Measurements from ENCODE around the gene NINL. TPM values are rescaled to one million over a fixed set of nuclear protein-coding genes. Genes with fewer than 3 reads are reported as not detected.
A peak's percentile ranks its signal among the peaks of the same experiment; 100 is the strongest.
"Not testable (repeated sequence)": the region's sequence is repeated elsewhere in the genome, so short reads cannot be mapped to it uniquely, and the experiment has no call there.

The NINL gene
- total RNA-seq, 6 donors from 2014 or later, result 10.2 to 47.1 (median 20.3) TPM

GRCh38 chr20:25553819-25554296 lies 31.5 kb downstream of the NINL start:
- Histone ChIP-seq H3K27me3 (no peaks in the 10 kb centered on the region), H3K27ac (no peak overlapping the region), H3K9me3 (no peaks in the 10 kb centered on the region), H3K4me3 (no peak overlapping the region), H3K4me1 (peaks cover 0 to 19% (median 16%) of the 10 kb centered on the region in 4 donors), H3K36me3 (no peaks in the 10 kb centered on the region)
- no peak for DNase-seq
- ATAC-seq (ENCODE audit: low FRiP score in 2 of 2), result peak in 1 of 2 donors; percentile 10
- TF ChIP-seq CTCF (IDR thresholded peaks at IDR 0.05) (no peak), POLR2A (IDR thresholded peaks at IDR 0.05) (no peak), POLR2AphosphoS5 (IDR thresholded peaks at IDR 0.05) (no peak)
- WGBS, 2 donors, result 66 to 70% methylated on average over 5 to 6 of the region's 6 CpGs

- ATAC-seq (ENCODE audit: low FRiP score in 2 of 2) (no peak), DNase-seq (no peak)
- H3K36me3 ChIP-seq, result no peaks in the 10 kb centered on the region
- H3K4me1 ChIP-seq, result peaks cover 0 to 23% (median 14%) of the 10 kb centered on the region in 4 donors
- 91 to 95% methylated on average over 5 of the region's 5 CpGs for WGBS, 2 donors
- TF ChIP-seq EP300 (IDR thresholded peaks at IDR 0.05), result no peak
- no peak for TF ChIP-seq POLR2AphosphoS5 (IDR thresholded peaks at IDR 0.05)
- no peak for TF ChIP-seq POLR2A (IDR thresholded peaks at IDR 0.05)
- TF ChIP-seq CTCF (IDR thresholded peaks at IDR 0.05), result no peak
- H3K4me3 ChIP-seq, result no peak overlapping the region
- no peaks in the 10 kb centered on the region for H3K27me3 ChIP-seq
- H3K9me3 ChIP-seq, result no peaks in the 10 kb centered on the region
- no peak overlapping the region for H3K27ac ChIP-seq
These were observed 32.4 kb downstream of the NINL start for GRCh38 chr20:25552977-25553376.

- no peak for TF ChIP-seq POLR2AphosphoS5 (IDR thresholded peaks at IDR 0.05)
- no peak for TF ChIP-seq CTCF (IDR thresholded peaks at IDR 0.05)
- TF ChIP-seq EP300 (IDR thresholded peaks at IDR 0.05), result no peak
- no peak for TF ChIP-seq POLR2A (IDR thresholded peaks at IDR 0.05)
- no peaks in the 10 kb centered on the region for H3K27me3 ChIP-seq
- H3K4me1 ChIP-seq, result peaks cover 0 to 20% (median 14%) of the 10 kb centered on the region in 4 donors
- no peaks in the 10 kb centered on the region for H3K36me3 ChIP-seq
- ATAC-seq (ENCODE audit: low FRiP score in 2 of 2) (no peak), DNase-seq (no peak)
- no peak overlapping the region for H3K4me3 ChIP-seq
- H3K27ac ChIP-seq, result no peak overlapping the region
- H3K9me3 ChIP-seq, result no peaks in the 10 kb centered on the region
- WGBS, 2 donors, result 79 to 80% methylated on average over 6 of the region's 6 CpGs
These were observed 33.7 kb downstream of the NINL start for GRCh38 chr20:25551413-25552215.

- H3K4me3 ChIP-seq; DNase-seq; H3K27ac ChIP-seq; ATAC-seq (ENCODE audit: low FRiP score in 2 of 2); H3K27me3 ChIP-seq; H3K36me3 ChIP-seq; H3K9me3 ChIP-seq: not testable (repeated sequence)
- 66 to 75% methylated on average over 7 of the region's 7 CpGs for WGBS, 2 donors
- peaks cover 0 to 25% (median 14%) of the 10 kb centered on the region in 4 donors for H3K4me1 ChIP-seq
These were observed 34.5 kb downstream of the NINL start for GRCh38 chr20:25550645-25551337.

GRCh38 chr20:25549843-25550477 lies 35.4 kb downstream of the NINL start:
- no peaks in the 10 kb centered on the region for H3K9me3 ChIP-seq
- no peak for ATAC-seq (ENCODE audit: low FRiP score in 2 of 2)
- H3K27me3 ChIP-seq, result no peaks in the 10 kb centered on the region
- H3K4me3 ChIP-seq, result no peak overlapping the region
- 71 to 72% methylated on average over 10 of the region's 10 CpGs for WGBS, 2 donors
- TF ChIP-seq EP300 (IDR thresholded peaks at IDR 0.05), result no peak
- no peak for TF ChIP-seq POLR2AphosphoS5 (IDR thresholded peaks at IDR 0.05)
- TF ChIP-seq CTCF (IDR thresholded peaks at IDR 0.05), result no peak
- no peak for DNase-seq
- H3K36me3 ChIP-seq, result no peaks in the 10 kb centered on the region
- H3K27ac ChIP-seq, result no peak overlapping the region
- peaks cover 2 to 33% (median 20%) of the 10 kb centered on the region in 4 donors for H3K4me1 ChIP-seq

Data from upper lobe of left lung (tissue), 6 donors.